HL-60 (cell line): ENCODE measurements around the gene TMEM45A.

ENCODE experiments used
- DNase-seq, 2 experiments: peaks; one replicate each; pipeline ENCODE4 v3.0.0-alpha.2; 2010 to 2020; ENCODE audit warnings: low read depth in 1 of 2, low spot score in 1 of 2
- H3K27ac ChIP-seq: fragments of 250-450 bp; sonication (Bioruptor Pico); replicated peaks from 2 replicates; pipeline ENCODE4 v1.5.1; 2020; ENCODE audit warnings: mild to moderate bottlenecking, moderate library complexity
- H3K27me3 ChIP-seq: fragments of 250-450 bp; sonication (Bioruptor Pico); 2 replicates; pipeline ENCODE4 v1.5.1; 2021; ENCODE audit warnings: mild to moderate bottlenecking, moderate library complexity; ENCODE audit not compliant: insufficient read depth, poor library complexity, severe bottlenecking
- H3K4me3 ChIP-seq: replicated peaks from 2 replicates; pipeline ENCODE4 v1.5.1; 2011; ENCODE audit warnings: mild to moderate bottlenecking, control low read depth, low read length; ENCODE audit not compliant: insufficient read depth
- CTCF ChIP-seq: IDR thresholded peaks from one replicate; pipeline ENCODE4 v1.5.1; 2011; ENCODE audit warnings: low read length, control low read depth, inconsistent platforms; ENCODE audit not compliant: insufficient read depth
- GABPA ChIP-seq: IDR thresholded peaks from 2 replicates; pipeline ENCODE4 v1.6.1; 2012; ENCODE audit warnings: low read depth
- POLR2AphosphoS5 ChIP-seq: IDR thresholded peaks from 2 replicates; pipeline ENCODE4 v1.6.1; 2012; ENCODE audit warnings: low read depth
- REST ChIP-seq: IDR thresholded peaks from 2 replicates; pipeline ENCODE4 v1.6.1; 2012; ENCODE audit warnings: low read depth; ENCODE audit not compliant: insufficient replicate concordance
- SPI1 ChIP-seq: IDR thresholded peaks from 2 replicates; pipeline ENCODE4 v1.6.1; 2012; ENCODE audit warnings: low read depth, mild to moderate bottlenecking, borderline replicate concordance

Gene TMEM45A

GRCh38 chr3:100613721-100614390, 121.4 kb downstream of the TMEM45A start:
- no peak for DNase-seq
- no peaks in the 10 kb centered on the region for H3K27me3 ChIP-seq
- H3K4me3 ChIP-seq, result no peak overlapping the region
- no peak overlapping the region for H3K27ac ChIP-seq
- TF ChIP-seq POLR2AphosphoS5 (no peak), SPI1 (no peak), GABPA (no peak)

- no peak for DNase-seq
- no peak overlapping the region for H3K27ac ChIP-seq
- H3K27me3 ChIP-seq, result no peaks in the 10 kb centered on the region
- no peak overlapping the region for H3K4me3 ChIP-seq
- TF ChIP-seq POLR2AphosphoS5 (no peak), SPI1 (no peak), GABPA (no peak), REST (no peak), CTCF (no peak)
These were observed 122.5 kb downstream of the TMEM45A start for GRCh38 chr3:100614941-100615340.

GRCh38 chr3:100615684-100616083, 123.3 kb downstream of the TMEM45A start:
- Histone ChIP-seq H3K27ac (no peak overlapping the region), H3K4me3 (no peak overlapping the region), H3K27me3 (no peaks in the 10 kb centered on the region)
- no peak for DNase-seq
- TF ChIP-seq REST (no peak), SPI1 (no peak), CTCF (no peak), POLR2AphosphoS5 (no peak), GABPA (no peak)

GRCh38 chr3:100621251-100621650, 128.8 kb downstream of the TMEM45A start:
- Histone ChIP-seq H3K27ac (no peak overlapping the region), H3K4me3 (no peak overlapping the region), H3K27me3 (no peaks in the 10 kb centered on the region)
- DNase-seq, result no peak
- TF ChIP-seq REST, result no peak
- no peak for TF ChIP-seq SPI1
